GM18511 (cell line): Measurements from ENCODE around the gene PPIH.
"Not testable (repeated sequence)": the region's sequence is repeated elsewhere in the genome, so short reads cannot be mapped to it uniquely, and the experiment has no call there.

ENCODE experiments used
- ATAC-seq: cut with Tn5 transposase; IDR thresholded peaks from one replicate; pipeline ENCODE4 v1.9.1; 2021; ENCODE audit warnings: mild to moderate bottlenecking, moderate library complexity; ENCODE audit not compliant: unreplicated experiment

Gene PPIH

GRCh38 chr1:42681741-42682483, 23.7 kb downstream of the PPIH start, which contains the start of gene YBX1:
YBX1 (plus strand) TSS chr1:42682418; CDS start chr1:42682566, 148 bp downstream.
- peak; percentile 94 for ATAC-seq

- ATAC-seq = peak; percentile 24
These were observed 24.2 kb downstream of the PPIH start for GRCh38 chr1:42682484-42682738.

GRCh38 chr1:42682739-42683531, 24.7 kb downstream of the PPIH start:
- peak; percentile 44 for ATAC-seq

GRCh38 chr1:42684139-42684538, 25.9 kb downstream of the PPIH start:
- no peak for ATAC-seq

GRCh38 chr1:42686418-42686817, 28.2 kb downstream of the PPIH start:
- ATAC-seq = no peak

GRCh38 chr1:42689912-42690311, 31.7 kb downstream of the PPIH start:
- ATAC-seq = no peak

GRCh38 chr1:42690477-42691156, 32.4 kb downstream of the PPIH start:
- ATAC-seq = no peak

- ATAC-seq = no peak
These were observed 32.9 kb downstream of the PPIH start for GRCh38 chr1:42691157-42691498.

- no peak for ATAC-seq
These were observed 34.2 kb downstream of the PPIH start for GRCh38 chr1:42692461-42692860.

GRCh38 chr1:42692911-42693310, 34.7 kb downstream of the PPIH start:
- ATAC-seq = no peak

- no peak for ATAC-seq
These were observed 40.0 kb downstream of the PPIH start for GRCh38 chr1:42698081-42698813.

GRCh38 chr1:42700006-42700405, 41.8 kb downstream of the PPIH start:
- ATAC-seq = no peak

- no peak for ATAC-seq
These were observed 45.8 kb downstream of the PPIH start for GRCh38 chr1:42703888-42704464.

GRCh38 chr1:42712808-42713207, 54.6 kb downstream of the PPIH start:
- not testable (repeated sequence) for ATAC-seq

GRCh38 chr1:42713293-42713692, 55.1 kb downstream of the PPIH start:
- no peak for ATAC-seq

- ATAC-seq = not testable (repeated sequence)
These were observed 56.2 kb downstream of the PPIH start for GRCh38 chr1:42714441-42714840.

GRCh38 chr1:42720868-42721267, 62.6 kb downstream of the PPIH start:
- ATAC-seq = no peak

GRCh38 chr1:42721926-42722325, 63.7 kb downstream of the PPIH start:
- no peak for ATAC-seq

GRCh38 chr1:42722403-42722802, 64.2 kb downstream of the PPIH start:
- not testable (repeated sequence) for ATAC-seq

GRCh38 chr1:42723511-42723910, 65.3 kb downstream of the PPIH start:
- no peak for ATAC-seq

GRCh38 chr1:42725820-42726219, 67.6 kb downstream of the PPIH start:
- ATAC-seq = not testable (repeated sequence)
